ENCODE measurements around the gene IRGC. TPM values are rescaled to one million over a fixed set of nuclear protein-coding genes. Genes with fewer than 3 reads are reported as not detected.

IRGC gene
- total and polyA plus RNA-seq, 9 donors: not detected

- no peak for DNase-seq
- intact Hi-C loops (cut with DNase I): no loop called here
- TF ChIP-seq POLR2A (IDR thresholded peaks at IDR 0.05) (no peak), CTCF (IDR thresholded peaks at IDR 0.05) (no peak), EP300 (IDR thresholded peaks at IDR 0.05) (no peak)
These were observed 27.7 kb upstream of the IRGC start for GRCh38 chr19:43688059-43688701.

GRCh38 chr19:43690444-43690843 is 25.4 kb upstream of the IRGC start:
- no peaks in the 10 kb centered on the region for H3K4me1 ChIP-seq (ENCODE audit: insufficient read depth)
- DNase-seq: no peak
- no peak overlapping the region for H3K27ac ChIP-seq
- intact Hi-C loops (cut with DNase I): no loop called here
- H3K4me3 ChIP-seq: no peak overlapping the region
- H3K27me3 ChIP-seq: no peaks in the 10 kb centered on the region
- peaks cover 5 to 7% of the 10 kb centered on the region in 2 donors for H3K9me3 ChIP-seq
- no peaks in the 10 kb centered on the region for H3K36me3 ChIP-seq
- TF ChIP-seq EP300 (IDR thresholded peaks at IDR 0.05) (no peak), CTCF (IDR thresholded peaks at IDR 0.05) (no peak), POLR2A (IDR thresholded peaks at IDR 0.05) (no peak)
- WGBS, 3 donors: 52 to 64% (median 52%) methylated on average over 3 of the region's 3 CpGs

More at GRCh38 chr19:43688059-43688701, 27.7 kb upstream of the IRGC start:
- Histone ChIP-seq H3K27me3 (no peaks in the 10 kb centered on the region), H3K4me1 (ENCODE audit: insufficient read depth) (no peaks in the 10 kb centered on the region), H3K36me3 (no peaks in the 10 kb centered on the region), H3K27ac (no peak overlapping the region), H3K4me3 (no peak overlapping the region), H3K9me3 (peaks cover 5 to 7% of the 10 kb centered on the region in 2 donors)
- 82 to 88% (median 85%) methylated on average over 10 of the region's 10 CpGs for WGBS, 3 donors

- H3K36me3 ChIP-seq: no peaks in the 10 kb centered on the region
- peaks cover 5 to 7% of the 10 kb centered on the region in 2 donors for H3K9me3 ChIP-seq
- WGBS, 3 donors: 84 to 88% (median 87%) methylated on average over 3 of the region's 3 CpGs
- H3K27me3 ChIP-seq: no peaks in the 10 kb centered on the region
- H3K4me3 ChIP-seq: no peak overlapping the region
- no peak overlapping the region for H3K27ac ChIP-seq
- no peak for DNase-seq
- H3K4me1 ChIP-seq (ENCODE audit: insufficient read depth): no peaks in the 10 kb centered on the region
- intact Hi-C loops (cut with DNase I): no loop called here
- TF ChIP-seq EP300 (IDR thresholded peaks at IDR 0.05) (no peak), POLR2A (IDR thresholded peaks at IDR 0.05) (no peak), CTCF (IDR thresholded peaks at IDR 0.05) (no peak)
These were observed 25.0 kb upstream of the IRGC start for GRCh38 chr19:43690890-43691289.

- Histone ChIP-seq H3K9me3 (peaks cover 5 to 7% of the 10 kb centered on the region in 2 donors), H3K36me3 (no peaks in the 10 kb centered on the region), H3K4me3 (no peak overlapping the region), H3K27me3 (no peaks in the 10 kb centered on the region), H3K4me1 (ENCODE audit: insufficient read depth) (no peaks in the 10 kb centered on the region), H3K27ac (no peak overlapping the region)
- 88 to 91% (median 88%) methylated on average over 5 of the region's 5 CpGs for WGBS, 3 donors
- no peak for DNase-seq
- TF ChIP-seq POLR2A (IDR thresholded peaks at IDR 0.05): no peak
- TF ChIP-seq EP300 (IDR thresholded peaks at IDR 0.05): no peak
- no peak for TF ChIP-seq CTCF (IDR thresholded peaks at IDR 0.05)
- intact Hi-C loops (cut with DNase I): no loop called here
These were observed 24.1 kb upstream of the IRGC start for GRCh38 chr19:43691755-43692154.

All from ovary (tissue), 9 donors.